ENCODE results near the gene NPVF. TPM values are rescaled to one million over a fixed set of nuclear protein-coding genes. Genes with fewer than 3 reads are reported as not detected.
A peak's percentile ranks its signal among the peaks of the same experiment; 100 is the strongest.

The NPVF gene
- total and polyA plus RNA-seq, 5 donors, result not detected

DNA sequence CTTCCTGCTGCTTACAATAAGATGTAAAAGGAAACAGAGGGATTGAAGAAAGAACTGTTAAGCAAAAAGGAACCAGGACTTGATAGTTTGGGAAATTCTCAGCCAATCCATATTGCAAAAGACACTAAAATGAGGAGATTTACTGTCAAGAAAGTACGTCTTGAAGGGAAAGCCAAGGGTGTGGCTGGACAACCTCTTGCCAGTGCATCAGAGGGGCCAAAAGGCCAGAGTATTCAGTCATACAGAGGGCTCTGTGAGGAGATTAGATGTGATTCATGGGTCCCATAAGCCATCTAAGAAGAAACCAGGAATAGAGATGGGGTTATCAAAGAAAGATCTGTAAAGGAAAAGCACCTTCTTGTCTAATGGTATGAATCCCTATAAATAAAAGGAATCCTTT lies 25.4 kb upstream of the NPVF start:
- H3K27me3 ChIP-seq (ENCODE audit: control insufficient read depth, insufficient read depth), result no peaks in the 10 kb centered on the region
- ATAC-seq, result no peak

GRCh38 chr7:25250386-25250785 lies 22.1 kb upstream of the NPVF start:
- no peak for DNase-seq
- Histone ChIP-seq H3K9me3 (ENCODE audit: control insufficient read depth, low read length) (no peaks in the 10 kb centered on the region), H3K4me1 (ENCODE audit: control insufficient read depth, insufficient read depth, low read length) (no peaks in the 10 kb centered on the region), H3K4me3 (ENCODE audit: low read length) (no peak overlapping the region), H3K27ac (ENCODE audit: low read length) (no peak overlapping the region), H3K27me3 (ENCODE audit: control insufficient read depth, insufficient read depth) (no peaks in the 10 kb centered on the region)
- WGBS, result 81% methylated on average over 3 of the region's 3 CpGs
- intact Hi-C loops (cut with DNase I), result no loop called here
- ATAC-seq, result no peak

More for the DNA sequence above, 25.4 kb upstream of the NPVF start:
- DNase-seq, result no peak
- Histone ChIP-seq H3K4me1 (ENCODE audit: control insufficient read depth, insufficient read depth, low read length) (no peaks in the 10 kb centered on the region), H3K9me3 (ENCODE audit: control insufficient read depth, low read length) (no peaks in the 10 kb centered on the region), H3K27ac (ENCODE audit: low read length) (no peak overlapping the region), H3K4me3 (ENCODE audit: low read length) (no peak overlapping the region)
- intact Hi-C loops (cut with DNase I), result no loop called here
- WGBS, result 61% methylated on average over 1 of the region's 1 CpG

DNA sequence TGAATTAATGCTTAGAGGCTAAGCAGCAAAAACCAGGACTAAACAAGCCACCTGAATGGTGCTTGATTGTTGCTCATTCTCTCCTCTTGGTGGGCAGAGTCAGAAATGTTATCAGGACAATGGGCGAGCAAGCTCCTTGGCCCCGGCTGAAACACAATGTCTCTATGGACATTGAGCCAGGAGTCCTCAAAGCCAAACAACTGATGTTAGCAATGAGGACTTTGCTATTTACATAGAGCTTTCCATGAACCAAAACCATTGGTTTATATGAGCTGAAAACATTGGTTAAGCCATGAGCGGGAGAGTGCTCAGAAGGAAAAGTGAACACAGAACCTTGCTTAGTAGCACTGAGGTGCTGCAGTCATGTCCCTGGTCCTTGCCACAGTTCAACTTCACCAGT lies 21.5 kb upstream of the NPVF start:
- intact Hi-C loops (cut with DNase I), result no loop called here
- Histone ChIP-seq H3K9me3 (ENCODE audit: control insufficient read depth, low read length) (no peaks in the 10 kb centered on the region), H3K4me1 (ENCODE audit: control insufficient read depth, insufficient read depth, low read length) (no peaks in the 10 kb centered on the region), H3K27ac (ENCODE audit: low read length) (no peak overlapping the region), H3K4me3 (ENCODE audit: low read length) (no peak overlapping the region), H3K27me3 (ENCODE audit: control insufficient read depth, insufficient read depth) (no peaks in the 10 kb centered on the region)
- DNase-seq, result no peak
- ATAC-seq, result no peak
- WGBS, result 98% methylated on average over 3 of the region's 3 CpGs

- WGBS, result 93% methylated on average over 1 of the region's 1 CpG
- H3K4me1 ChIP-seq (ENCODE audit: control insufficient read depth, insufficient read depth, low read length), result peaks cover 4% of the 10 kb centered on the region
- intact Hi-C loops (cut with DNase I), result no loop called here
- no peaks in the 10 kb centered on the region for H3K9me3 ChIP-seq (ENCODE audit: control insufficient read depth, low read length)
- no peak overlapping the region for H3K27ac ChIP-seq (ENCODE audit: low read length)
- H3K4me3 ChIP-seq (ENCODE audit: low read length), result no peak overlapping the region
- H3K27me3 ChIP-seq (ENCODE audit: control insufficient read depth, insufficient read depth), result no peaks in the 10 kb centered on the region
- ATAC-seq, result no peak
- DNase-seq, result no peak
Measured at GRCh38 chr7:25246306-25246705, 18.0 kb upstream of the NPVF start.

- no peak overlapping the region for H3K27ac ChIP-seq (ENCODE audit: low read length)
- H3K27me3 ChIP-seq (ENCODE audit: control insufficient read depth, insufficient read depth), result no peaks in the 10 kb centered on the region
- ATAC-seq, result no peak
- intact Hi-C loops (cut with DNase I), result no loop called here
- DNase-seq, result no peak
- WGBS, result 27% methylated on average over 3 of the region's 3 CpGs
- H3K4me3 ChIP-seq (ENCODE audit: low read length), result no peak overlapping the region
- peaks cover 4% of the 10 kb centered on the region for H3K4me1 ChIP-seq (ENCODE audit: control insufficient read depth, insufficient read depth, low read length)
- no peaks in the 10 kb centered on the region for H3K9me3 ChIP-seq (ENCODE audit: control insufficient read depth, low read length)
Measured at GRCh38 chr7:25244254-25245033, 16.2 kb upstream of the NPVF start.

DNA sequence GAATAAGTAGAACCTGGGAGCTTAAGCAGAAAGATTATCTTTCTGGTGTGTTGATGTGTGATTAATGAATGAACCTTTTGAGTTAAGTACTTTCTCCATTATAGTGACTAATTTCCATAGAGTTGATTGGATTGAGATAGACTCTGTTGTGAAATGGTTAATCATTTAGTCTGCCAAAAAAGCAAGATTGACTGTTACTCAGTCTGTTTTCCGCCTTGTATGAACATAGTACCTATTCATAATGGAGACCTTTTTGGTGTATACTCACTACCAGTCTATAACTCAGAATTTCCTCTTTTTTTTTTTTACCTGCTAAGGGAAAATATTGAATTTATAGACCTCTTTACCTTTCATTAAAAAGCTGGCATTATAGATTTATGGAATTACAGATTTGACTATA lies 14.4 kb upstream of the NPVF start:
- WGBS, result 87% methylated on average over 1 of the region's 1 CpG

GRCh38 chr7:25240896-25241295 lies 12.6 kb upstream of the NPVF start:
- Histone ChIP-seq H3K4me3 (ENCODE audit: low read length) (no peak overlapping the region), H3K9me3 (ENCODE audit: control insufficient read depth, low read length) (no peaks in the 10 kb centered on the region), H3K27me3 (ENCODE audit: control insufficient read depth, insufficient read depth) (no peaks in the 10 kb centered on the region), H3K27ac (ENCODE audit: low read length) (no peak overlapping the region), H3K4me1 (ENCODE audit: control insufficient read depth, insufficient read depth, low read length) (peaks cover 4% of the 10 kb centered on the region)
- ATAC-seq (no peak), DNase-seq (no peak)
- intact Hi-C loops (cut with DNase I), result no loop called here

More for the DNA sequence above, 14.4 kb upstream of the NPVF start:
- DNase-seq (no peak), ATAC-seq (no peak)
- H3K4me3 ChIP-seq (ENCODE audit: low read length), result no peak overlapping the region
- peaks cover 4% of the 10 kb centered on the region for H3K4me1 ChIP-seq (ENCODE audit: control insufficient read depth, insufficient read depth, low read length)
- H3K9me3 ChIP-seq (ENCODE audit: control insufficient read depth, low read length), result no peaks in the 10 kb centered on the region
- H3K27ac ChIP-seq (ENCODE audit: low read length), result no peak overlapping the region
- H3K27me3 ChIP-seq (ENCODE audit: control insufficient read depth, insufficient read depth), result no peaks in the 10 kb centered on the region
- intact Hi-C loops (cut with DNase I), result no loop called here

- peak; percentile 70 to 86 (median 71) for DNase-seq
Measured at GRCh38 chr7:25240340-25240739, 12.1 kb upstream of the NPVF start.

GRCh38 chr7:25239888-25240287 lies 11.6 kb upstream of the NPVF start:
- no peak for DNase-seq
- intact Hi-C loops (cut with DNase I), result no loop called here
- no peak overlapping the region for H3K27ac ChIP-seq (ENCODE audit: low read length)
- WGBS, result 72% methylated on average over 3 of the region's 3 CpGs
- no peaks in the 10 kb centered on the region for H3K27me3 ChIP-seq (ENCODE audit: control insufficient read depth, insufficient read depth)
- peak; percentile 15 to 34 for ATAC-seq
- peaks cover 4% of the 10 kb centered on the region for H3K4me1 ChIP-seq (ENCODE audit: control insufficient read depth, insufficient read depth, low read length)
- H3K4me3 ChIP-seq (ENCODE audit: low read length), result no peak overlapping the region
- no peaks in the 10 kb centered on the region for H3K9me3 ChIP-seq (ENCODE audit: control insufficient read depth, low read length)

More at GRCh38 chr7:25240340-25240739, 12.1 kb upstream of the NPVF start:
- peaks cover 4% of the 10 kb centered on the region for H3K4me1 ChIP-seq (ENCODE audit: control insufficient read depth, insufficient read depth, low read length)
- H3K27ac ChIP-seq (ENCODE audit: low read length), result no peak overlapping the region
- H3K4me3 ChIP-seq (ENCODE audit: low read length), result no peak overlapping the region
- WGBS, result 41% methylated on average over 10 of the region's 10 CpGs
- ATAC-seq, result peak; percentile 88 to 92
- no peaks in the 10 kb centered on the region for H3K27me3 ChIP-seq (ENCODE audit: control insufficient read depth, insufficient read depth)
- intact Hi-C loops (cut with DNase I), result no loop called here
- H3K9me3 ChIP-seq (ENCODE audit: control insufficient read depth, low read length), result no peaks in the 10 kb centered on the region

DNA sequence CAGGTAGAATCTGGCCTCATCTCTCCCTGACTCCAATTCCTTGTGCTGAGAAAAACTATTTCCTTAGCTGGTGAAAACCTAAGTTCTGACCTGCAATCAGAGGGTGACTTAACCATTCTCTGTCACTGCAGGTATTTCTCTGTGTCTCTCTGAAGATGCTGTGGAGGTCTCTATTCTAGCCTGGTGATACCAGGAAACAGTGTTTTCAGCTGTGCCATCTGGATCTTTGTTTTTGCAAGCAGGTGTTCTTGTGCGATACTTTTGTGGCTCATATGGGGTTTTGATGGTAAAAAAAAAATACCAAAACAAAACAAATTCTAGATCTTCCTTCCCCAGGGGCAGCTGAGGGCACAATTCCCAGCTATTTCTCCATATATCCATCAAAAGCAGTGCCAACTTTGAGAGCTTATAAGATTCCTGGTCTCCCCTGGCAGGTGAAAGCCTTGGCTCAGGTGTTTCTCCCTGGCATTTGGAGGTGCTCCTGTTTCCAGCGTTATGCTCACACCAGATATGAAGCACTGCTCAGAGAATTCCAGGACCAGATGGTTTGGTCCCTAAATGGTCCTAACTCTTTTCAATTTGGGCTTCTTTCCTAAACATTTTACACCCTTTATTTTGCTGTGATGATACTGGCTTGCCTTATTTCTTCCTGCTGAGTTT lies 9.9 kb upstream of the NPVF start:
- Histone ChIP-seq H3K9me3 (ENCODE audit: control insufficient read depth, low read length) (no peaks in the 10 kb centered on the region), H3K27ac (ENCODE audit: low read length) (no peak overlapping the region), H3K4me1 (ENCODE audit: control insufficient read depth, insufficient read depth, low read length) (no peaks in the 10 kb centered on the region), H3K4me3 (ENCODE audit: low read length) (no peak overlapping the region), H3K27me3 (ENCODE audit: control insufficient read depth, insufficient read depth) (no peaks in the 10 kb centered on the region)
- WGBS, result 77% methylated on average over 2 of the region's 2 CpGs
- no peak for DNase-seq
- no peak for ATAC-seq
- intact Hi-C loops (cut with DNase I), result no loop called here

DNA sequence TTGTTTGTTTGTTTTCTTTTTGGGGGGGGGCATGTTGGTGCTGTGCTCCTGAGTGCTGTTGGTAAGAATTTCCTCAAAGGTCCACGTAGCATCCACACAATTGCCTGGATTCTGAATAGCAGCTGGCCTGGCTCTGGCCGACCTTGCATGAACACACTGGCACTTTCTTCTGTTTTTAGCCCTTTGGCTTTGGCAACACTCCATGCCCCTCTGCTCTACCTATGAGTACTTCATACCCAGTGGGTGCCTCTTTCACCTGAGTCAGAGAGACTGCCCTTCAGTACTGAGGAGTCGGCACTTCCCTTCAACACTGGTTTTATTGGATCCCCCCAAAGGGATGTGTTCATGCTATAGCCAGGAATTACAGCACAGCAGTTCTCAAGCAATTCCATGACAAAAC lies 7.2 kb upstream of the NPVF start:
- H3K27me3 ChIP-seq (ENCODE audit: control insufficient read depth, insufficient read depth), result no peaks in the 10 kb centered on the region
- H3K27ac ChIP-seq (ENCODE audit: low read length), result no peak overlapping the region
- DNase-seq (no peak), ATAC-seq (no peak)
- H3K9me3 ChIP-seq (ENCODE audit: control insufficient read depth, low read length), result no peaks in the 10 kb centered on the region
- intact Hi-C loops (cut with DNase I), result no loop called here
- H3K4me1 ChIP-seq (ENCODE audit: control insufficient read depth, insufficient read depth, low read length), result no peaks in the 10 kb centered on the region
- no peak overlapping the region for H3K4me3 ChIP-seq (ENCODE audit: low read length)
- 91% methylated on average over 3 of the region's 3 CpGs for WGBS

All from right cardiac atrium (tissue), 5 donors.